ENCODE results near the gene KRT12.

Gene KRT12

DNA sequence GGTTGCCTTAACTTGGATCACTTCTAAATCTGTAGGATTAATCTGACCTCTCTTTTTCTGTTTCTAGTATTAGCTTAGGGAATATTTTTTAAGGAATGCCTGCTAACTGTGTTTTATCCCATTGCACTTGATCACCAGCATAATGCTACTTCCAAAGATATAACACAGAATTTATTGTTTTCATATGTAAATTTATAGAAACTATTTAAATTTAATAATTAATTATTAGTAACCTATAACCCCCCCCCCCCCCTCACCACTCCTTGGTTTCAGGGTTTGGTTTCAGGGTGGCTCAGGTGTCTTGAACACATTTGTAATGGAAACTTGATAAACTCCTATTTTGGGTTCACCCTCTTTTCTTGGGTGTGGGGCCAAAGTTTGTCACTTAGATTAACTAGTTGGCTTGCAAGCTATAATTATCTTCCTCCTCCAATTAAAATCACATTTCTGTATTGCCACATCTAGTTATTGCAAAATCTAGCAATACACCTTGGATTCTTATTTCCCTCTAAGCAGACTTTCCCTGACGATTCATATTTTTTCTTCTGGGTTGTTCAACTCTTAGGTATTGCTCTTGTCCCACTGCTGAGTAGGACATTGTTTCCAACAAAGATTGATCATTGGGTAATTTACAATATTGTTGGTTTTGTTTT lies 18.3 kb downstream of the KRT12 start:
- no peak overlapping the region for H3K4me3 ChIP-seq (ENCODE audit: low read depth, low read length)
- TF ChIP-seq, protein P1, sequence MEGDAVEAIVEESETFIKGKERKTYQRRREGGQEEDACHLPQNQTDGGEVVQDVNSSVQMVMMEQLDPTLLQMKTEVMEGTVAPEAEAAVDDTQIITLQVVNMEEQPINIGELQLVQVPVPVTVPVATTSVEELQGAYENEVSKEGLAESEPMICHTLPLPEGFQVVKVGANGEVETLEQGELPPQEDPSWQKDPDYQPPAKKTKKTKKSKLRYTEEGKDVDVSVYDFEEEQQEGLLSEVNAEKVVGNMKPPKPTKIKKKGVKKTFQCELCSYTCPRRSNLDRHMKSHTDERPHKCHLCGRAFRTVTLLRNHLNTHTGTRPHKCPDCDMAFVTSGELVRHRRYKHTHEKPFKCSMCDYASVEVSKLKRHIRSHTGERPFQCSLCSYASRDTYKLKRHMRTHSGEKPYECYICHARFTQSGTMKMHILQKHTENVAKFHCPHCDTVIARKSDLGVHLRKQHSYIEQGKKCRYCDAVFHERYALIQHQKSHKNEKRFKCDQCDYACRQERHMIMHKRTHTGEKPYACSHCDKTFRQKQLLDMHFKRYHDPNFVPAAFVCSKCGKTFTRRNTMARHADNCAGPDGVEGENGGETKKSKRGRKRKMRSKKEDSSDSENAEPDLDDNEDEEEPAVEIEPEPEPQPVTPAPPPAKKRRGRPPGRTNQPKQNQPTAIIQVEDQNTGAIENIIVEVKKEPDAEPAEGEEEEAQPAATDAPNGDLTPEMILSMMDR (conservative IDR thresholded peaks at IDR 0.05; ENCODE audit: low read depth, low read length): no peak
- no peak for DNase-seq (ENCODE audit: low read depth)

DNA sequence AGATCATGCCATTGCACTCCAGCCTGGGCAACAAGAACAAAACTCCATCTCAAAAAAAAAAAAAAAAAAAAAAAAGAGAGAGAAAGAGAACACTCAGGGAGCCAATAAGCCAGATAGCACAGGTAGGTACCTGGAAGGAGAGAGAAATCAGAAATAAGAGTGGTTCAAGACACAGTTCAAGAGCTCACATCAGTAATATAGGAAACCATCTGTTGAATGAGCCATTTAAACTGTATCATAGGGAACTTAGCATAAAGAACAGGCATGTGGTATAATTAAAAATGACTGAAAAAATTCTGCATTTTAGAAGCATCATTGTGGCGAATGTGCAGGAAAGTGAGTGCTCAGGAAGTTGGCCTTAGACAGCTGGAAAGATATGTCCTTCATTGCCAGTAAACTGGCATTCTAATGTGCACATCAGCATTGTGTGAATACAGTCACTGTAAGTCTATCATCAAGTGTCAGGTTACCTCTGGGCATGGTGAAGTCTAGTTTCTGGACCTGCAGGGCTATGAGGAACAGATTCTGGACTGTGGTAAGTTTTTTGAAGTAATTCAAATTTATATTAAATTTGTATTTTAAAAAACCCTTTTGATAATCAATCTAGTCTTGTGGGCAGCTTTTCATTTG lies 20.4 kb downstream of the KRT12 start:
- no peak for DNase-seq (ENCODE audit: low read depth)
- H3K4me3 ChIP-seq (ENCODE audit: low read depth, low read length): no peak overlapping the region
- TF ChIP-seq, protein P1 (conservative IDR thresholded peaks at IDR 0.05; ENCODE audit: low read depth, low read length): no peak

DNA sequence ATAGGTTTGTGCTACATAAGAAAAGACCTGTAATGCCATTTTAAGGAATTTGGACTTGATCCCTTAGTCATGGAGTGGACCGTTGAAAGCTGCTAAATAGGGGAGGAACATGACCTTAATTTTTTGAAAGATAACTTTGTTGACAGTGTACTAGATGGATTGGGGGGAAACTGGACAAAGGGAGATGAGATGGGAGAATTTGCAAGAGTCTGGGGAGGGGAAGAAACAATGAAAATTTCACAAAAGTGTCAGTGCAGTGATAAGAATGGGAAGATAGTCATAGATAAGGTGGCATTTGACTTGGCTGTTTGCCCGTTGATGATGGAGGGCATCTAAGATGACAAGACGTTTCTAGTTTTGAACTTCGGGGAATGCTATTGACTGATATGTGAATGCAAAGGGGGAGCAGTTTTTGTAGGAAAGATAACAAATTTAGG lies 22.3 kb downstream of the KRT12 start:
- TF ChIP-seq, protein P1 (conservative IDR thresholded peaks at IDR 0.05; ENCODE audit: low read depth, low read length): no peak
- no peak for DNase-seq (ENCODE audit: low read depth)
- H3K4me3 ChIP-seq (ENCODE audit: low read depth, low read length): no peak overlapping the region

DNA sequence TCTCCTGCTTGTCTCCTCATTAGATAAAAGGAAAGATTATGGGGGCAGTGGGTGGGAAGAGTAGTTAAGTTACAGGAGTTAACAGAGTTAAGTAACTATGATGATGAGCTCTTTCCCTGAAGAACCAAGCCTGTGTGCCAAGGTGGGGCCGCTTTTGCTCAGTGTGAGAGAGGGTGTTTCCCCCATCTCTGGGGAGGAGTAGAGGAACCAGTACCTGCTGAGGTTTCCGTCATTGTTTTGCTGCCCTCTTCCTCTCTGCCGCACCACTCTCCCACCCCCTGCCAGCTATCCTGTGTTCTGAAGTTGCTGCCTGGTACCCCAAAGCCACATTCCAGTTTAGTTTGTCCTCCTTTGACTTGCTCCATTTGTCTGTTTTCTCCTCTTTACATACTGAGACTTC lies 23.8 kb downstream of the KRT12 start:
- no peak overlapping the region for H3K4me3 ChIP-seq (ENCODE audit: low read depth, low read length)
- TF ChIP-seq, protein P1 (conservative IDR thresholded peaks at IDR 0.05; ENCODE audit: low read depth, low read length): no peak
- no peak for DNase-seq (ENCODE audit: low read depth)

DNA sequence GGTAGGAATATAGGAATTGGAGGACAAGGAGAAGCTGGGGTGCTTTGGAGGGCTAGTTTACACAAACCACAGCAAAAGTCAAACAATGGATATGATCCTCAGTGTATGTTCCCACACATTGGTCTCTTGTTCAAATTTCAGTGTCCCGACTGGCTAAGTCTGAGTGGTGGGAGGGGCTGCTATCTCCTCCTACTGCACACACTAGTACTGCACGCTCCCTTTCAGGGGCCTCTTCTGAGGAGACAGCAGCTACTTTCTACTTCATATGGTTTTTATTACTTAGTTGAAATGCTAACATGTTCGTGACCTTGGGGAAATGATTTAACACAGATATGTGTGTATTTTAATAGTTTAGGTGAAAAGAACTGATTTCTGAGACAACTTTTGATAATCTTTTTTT lies 25.8 kb downstream of the KRT12 start:
- peak; percentile 34 for DNase-seq (ENCODE audit: low read depth)

DNA sequence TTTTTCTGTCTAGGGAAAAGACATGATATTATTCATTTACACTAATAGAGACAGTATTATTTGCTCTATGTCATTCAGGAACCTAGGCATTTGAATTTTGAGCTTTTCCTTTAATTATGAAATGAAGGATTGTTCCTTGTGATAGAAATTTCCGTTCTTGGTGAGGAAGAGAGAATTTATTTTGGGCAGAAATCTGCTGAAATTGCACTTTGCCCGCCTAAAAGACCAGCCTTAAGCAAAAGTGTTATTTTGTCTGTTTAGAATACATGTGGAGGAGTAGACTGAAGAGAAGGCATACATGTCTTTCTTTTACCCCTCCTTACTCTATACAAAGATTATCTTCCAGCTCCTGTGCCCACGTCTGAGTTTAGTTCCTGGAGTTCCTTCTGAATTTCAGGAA lies 27.8 kb downstream of the KRT12 start:
- no peak for DNase-seq (ENCODE audit: low read depth)
- TF ChIP-seq, protein P1 (conservative IDR thresholded peaks at IDR 0.05; ENCODE audit: low read depth, low read length): no peak
- no peak overlapping the region for H3K4me3 ChIP-seq (ENCODE audit: low read depth, low read length)

More for the DNA sequence above, 25.8 kb downstream of the KRT12 start:
- TF ChIP-seq, protein P1 (conservative IDR thresholded peaks at IDR 0.05; ENCODE audit: low read depth, low read length): no peak
- H3K4me3 ChIP-seq (ENCODE audit: low read depth, low read length): no peak overlapping the region

DNA sequence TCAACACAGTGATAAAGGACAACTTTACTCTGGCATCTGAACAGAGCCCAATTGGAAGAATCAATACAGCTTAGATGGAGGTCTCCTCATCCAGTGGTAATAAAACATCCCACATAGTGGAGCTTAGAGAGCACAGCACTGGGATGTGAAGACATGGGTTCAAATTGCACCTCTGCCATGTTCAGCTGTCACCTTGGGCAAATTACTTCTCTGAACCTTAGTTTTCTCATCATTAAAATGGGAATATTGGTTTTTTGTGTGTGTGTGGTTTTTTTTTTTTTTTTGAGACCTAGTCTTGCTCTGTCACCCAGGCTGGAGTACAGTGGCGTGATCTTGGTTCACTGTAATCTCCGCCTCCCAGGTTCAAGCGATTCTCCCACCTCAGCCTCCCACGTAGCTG lies 31.0 kb downstream of the KRT12 start:
- TF ChIP-seq, protein P1 (conservative IDR thresholded peaks at IDR 0.05; ENCODE audit: low read depth, low read length): no peak
- no peak overlapping the region for H3K4me3 ChIP-seq (ENCODE audit: low read depth, low read length)
- no peak for DNase-seq (ENCODE audit: low read depth)

All from choroid plexus epithelial cell (primary cell).